Gastroesophageal sphincter (tissue), 3 donors: ENCODE data around the gene DEK.

ENCODE experiments used
- CTCF ChIP-seq, 4 experiments: fragments of 200-600 bp in 2 of 4; fragments of 450-650 bp in 2 of 4; sonication (generic) in 1 of 4; IDR thresholded peaks; one replicate each; pipeline ENCODE4 v1.5.1; 2017 to 2019; ENCODE audit warnings: antibody characterized with exemption in 4 of 4, mild to moderate bottlenecking in 2 of 4, moderate library complexity in 2 of 4
- EP300 ChIP-seq: sonication (generic); formaldehyde crosslinking; IDR thresholded peaks from one replicate; pipeline ENCODE4 v1.6.1; 2017; ENCODE audit warnings: antibody characterized with exemption, mild to moderate bottlenecking

DNA sequence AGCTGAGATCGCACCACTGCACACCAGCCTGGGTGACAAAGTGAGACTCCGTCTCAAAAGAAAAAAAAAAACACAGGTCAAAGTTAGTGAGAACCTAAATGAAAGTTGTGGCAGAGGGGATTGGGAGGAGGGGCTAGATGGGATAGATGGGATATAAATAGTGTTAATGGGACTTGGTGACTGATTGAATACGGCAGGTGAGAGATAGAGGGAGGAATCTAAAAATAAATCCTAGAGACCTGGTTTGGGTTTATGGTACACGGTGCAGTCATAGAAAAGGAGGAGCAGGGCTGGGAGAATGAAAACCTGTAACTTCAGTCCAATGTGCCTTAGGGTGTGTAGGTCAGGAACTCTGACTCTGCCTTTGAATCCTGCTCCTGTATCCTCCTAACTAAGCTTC lies 25.0 kb upstream of the DEK start:
- TF ChIP-seq CTCF (IDR thresholded peaks at IDR 0.05): no peak
- TF ChIP-seq EP300: no peak
